BJ (cell line): ENCODE measurements around the gene IFT172. TPM values are rescaled to one million over a fixed set of nuclear protein-coding genes. Genes with fewer than 3 reads are reported as not detected.
"Not testable (repeated sequence)": the region's sequence is repeated elsewhere in the genome, so short reads cannot be mapped to it uniquely, and the experiment has no call there.

Source experiments
- CTCF ChIA-PET: fragments of 350-600 bp; formaldehyde crosslinking; extraction: SDS; loops from one replicate; lab custom pipeline; 2021; ENCODE audit warnings: antibody characterized with exemption, inconsistent platforms; lab: Yijun Ruan, JAX
- POLR2A ChIA-PET: fragments of 300-600 bp; sonication (Branson Sonifier 250); formaldehyde crosslinking; extraction: SDS; loops from one replicate; lab custom pipeline; 2021; ENCODE audit warnings: antibody characterized with exemption; lab: Charles Lee
- DNase-seq: peaks from one replicate; pipeline ENCODE4 v3.0.0-alpha.2; 2011; ENCODE audit warnings: low read depth
- H3K27me3 ChIP-seq: 2 replicates; pipeline ENCODE4 v1.6.0; 2011; ENCODE audit warnings: low read length; ENCODE audit not compliant: control insufficient read depth, insufficient read depth
- H3K36me3 ChIP-seq: 2 replicates; pipeline ENCODE4 v1.5.1; 2011; ENCODE audit warnings: low read length; ENCODE audit not compliant: control insufficient read depth, insufficient read depth
- H3K4me3 ChIP-seq: 2 replicates; pipeline ENCODE4 v1.5.1; 2011; ENCODE audit warnings: low read depth, mild to moderate bottlenecking, control low read depth, low read length
- CTCF ChIP-seq: IDR thresholded peaks from 2 replicates; pipeline ENCODE4 v1.5.1; 2011; ENCODE audit warnings: low read depth, mild to moderate bottlenecking, control low read depth, inconsistent platforms, low read length, moderate library complexity; ENCODE audit not compliant: insufficient read depth
- polyA plus RNA-seq: library from polyadenylated mRNA; depleted of rRNA; stranded (reverse); fragments of >200 nt; gene quantifications from 2 replicates; pipeline ENCODE4 v1.2.3, GENCODE V29; 2011

IFT172 gene
- polyA plus RNA-seq, 1 experiment = 20.3 TPM

GRCh38 chr2:27428978-27429541, 60.5 kb downstream of the IFT172 start:
- DNase-seq = no peak
- ChIA-PET POLR2A (interaction anchor here (0.5 kb wide), 1 partner anchor 163 kb away, joined by 3 read pairs; no protein-coding TSS in a partner anchor), CTCF (interaction anchor here (0.9 to 2.5 kb wide), 5 partner anchors 10 to 60 kb away, joined by 3 to 11 read pairs (median 4); partner anchors contain the start of gene PPM1G)
- Histone ChIP-seq H3K27me3 (no peaks in the 10 kb centered on the region), H3K4me3 (peak overlapping the region; percentile 97), H3K36me3 (peaks cover 8% of the 10 kb centered on the region)
- TF ChIP-seq CTCF = no peak

- peak within 1 kb of the TSS; percentile 97 for H3K4me3 ChIP-seq
- peaks cover 2% of the 10 kb centered on the region; the same call in 1 of the 2 replicates for H3K36me3 ChIP-seq
- peak; percentile 19; the same call in 1 of the 2 replicates for TF ChIP-seq CTCF
- CTCF ChIA-PET = interaction anchor here (0.9 to 2.5 kb wide), 4 partner anchors 11 to 50 kb away, joined by 3 to 11 read pairs (median 6); partner anchors contain the start of gene PPM1G
- no peaks in the 10 kb centered on the region for H3K27me3 ChIP-seq
- DNase-seq = no peak
- POLR2A ChIA-PET = interaction anchor here (0.6 kb wide), 1 partner anchor 74 kb away, joined by 4 read pairs; no protein-coding TSS in a partner anchor
Observed at GRCh38 chr2:27428213-27428977, 61.1 kb downstream of the IFT172 start, which contains the start of gene NRBP1. Gene NRBP1 (plus strand): TSS chr2:27428631. CDS start chr2:27433274, 4,643 bp downstream.

- no peak for TF ChIP-seq CTCF
- DNase-seq = no peak
- ChIA-PET CTCF (interaction anchor here (0.9 to 1.9 kb wide), 2 partner anchors 11 to 21 kb away, joined by 4 to 7 read pairs; no protein-coding TSS in a partner anchor), POLR2A (interaction anchor here (0.6 kb wide), 1 partner anchor 74 kb away, joined by 4 read pairs; no protein-coding TSS in a partner anchor)
- H3K36me3 ChIP-seq = no peaks in the 10 kb centered on the region
- peak overlapping the region; percentile 97 for H3K4me3 ChIP-seq
- H3K27me3 ChIP-seq = no peaks in the 10 kb centered on the region
Observed at GRCh38 chr2:27427863-27428212, 61.7 kb downstream of the IFT172 start.

GRCh38 chr2:27425039-27425438, 64.5 kb downstream of the IFT172 start:
- POLR2A ChIA-PET, DNase-seq, H3K27me3 ChIP-seq, CTCF ChIA-PET, H3K36me3 ChIP-seq, H3K4me3 ChIP-seq: not testable (repeated sequence)

- Histone ChIP-seq H3K27me3 (no peaks in the 10 kb centered on the region), H3K4me3 (no peak overlapping the region), H3K36me3 (no peaks in the 10 kb centered on the region)
- TF ChIP-seq CTCF = no peak
- ChIA-PET CTCF (interaction anchor here (1.2 kb wide), 2 partner anchors 13 to 15 kb away, joined by 3 read pairs; partner anchors contain the start of gene PPM1G), POLR2A (no interaction called here)
- DNase-seq = no peak
Observed at GRCh38 chr2:27422958-27423357, 66.6 kb downstream of the IFT172 start.
